Adrenal gland (tissue), 12 donors: Measurements from ENCODE around the gene PIP5KL1. TPM values are rescaled to one million over a fixed set of nuclear protein-coding genes. Genes with fewer than 3 reads are reported as not detected.

ENCODE experiments used
- DNase-seq, 7 donors: peaks; one replicate each; pipeline ENCODE4 v3.0.0-alpha.2; 2019 to 2020
- H3K27ac ChIP-seq, 5 donors: fragments of 200-600 bp; sonication (generic) in 4 of 5; 1 replicate in 3 of 5; 2 replicates in 2 of 5; pipeline versions ENCODE4 v1.5.1 to v1.8.0; 2016 to 2020; ENCODE audit warnings: mild to moderate bottlenecking in 1 of 5
- H3K27me3 ChIP-seq: fragments of 200-600 bp; 2 replicates; pipeline ENCODE4 v1.8.0; 2021
- H3K36me3 ChIP-seq, 2 donors: fragments of 200-600 bp; replicated peaks in 1 of 2; 1 replicate in 1 of 2; 2 replicates in 1 of 2; pipeline versions ENCODE4 v1.5.1 to v1.8.0; 2018 to 2022
- H3K4me1 ChIP-seq, 2 donors: fragments of 200-600 bp; replicated peaks in 1 of 2; 1 replicate in 1 of 2; 2 replicates in 1 of 2; pipeline versions ENCODE4 v1.5.1 to v1.8.0; 2018 to 2021
- H3K4me3 ChIP-seq, 4 donors: fragments of 200-600 bp; sonication (generic) in 3 of 4; one replicate each; pipeline ENCODE4 v1.5.1; 2016 to 2018
- H3K9me3 ChIP-seq, 3 donors: fragments of 200-600 bp; sonication (generic) in 1 of 3; replicated peaks in 1 of 3; 1 replicate in 2 of 3; 2 replicates in 1 of 3; pipeline versions ENCODE4 v1.5.1 to v1.8.0; 2016 to 2021
- POLR2A ChIP-seq, 2 donors: fragments of 450-650 bp; IDR thresholded peaks; one replicate each; pipeline ENCODE4 v1.6.1; 2017; ENCODE audit warnings: antibody characterized with exemption in 2 of 2, mild to moderate bottlenecking in 2 of 2, moderate library complexity in 1 of 2
- WGBS, 4 donors: extraction: QIAGEN DNeasy Blood & Tissue Kit in 2 of 4; methylation state at CpG; one replicate each; pipeline versions ENCODE4 v1.1.5 to v1.1.7; 2013 to 2017; 5-methylcytosine and 5-hydroxymethylcytosine counted together
- intact Hi-C, 2 donors: fragments of 100-400 bp; cut with DNase I; formaldehyde crosslinking; loops; one replicate each; pipeline versions ENCODE4 v1.14.1 to v1.15.0; 2022 to 2023
- polyA plus RNA-seq, 3 donors: library from polyadenylated mRNA; stranded (reverse); fragments of 200-250 nt in 2 of 3; fragments of 350-450 nt in 1 of 3; fragmentation: Illumina TruSeq in 1 of 3; extraction: RNeasy Lipid Tissue Mini Kit (QIAGEN cat#74804) in 1 of 3; gene quantifications; one replicate each; pipeline ENCODE4 v1.2.3, GENCODE V29; 2013 to 2014
- total RNA-seq, 9 donors: library from RNA; depleted of rRNA in 4 of 9; stranded (reverse); fragments of >200 nt in 4 of 9; fragments of 120-200 nt in 1 of 9; fragmentation: NEBNext Ultra II Directional in 1 of 9; extraction: Animal tissue kit (Norgen Biotek cat#: 25700) in 1 of 9; gene quantifications; one replicate each; pipeline versions ENCODE4 v1.1.0 to v1.2.4, GENCODE V29; 2013 to 2023
- TF ChIP-seq, protein P1 (sequence below), 6 experiments: fragments of 450-650 bp in 4 of 6; fragments of 200-600 bp in 2 of 6; sonication (generic) in 1 of 6; IDR thresholded peaks; 1 replicate in 5 of 6; 2 replicates in 1 of 6; pipeline versions ENCODE4 v1.5.1 to v1.8.0; 2016 to 2021; ENCODE audit warnings: antibody characterized with exemption in 6 of 6, mild to moderate bottlenecking in 2 of 6, moderate library complexity in 1 of 6
- donor health status: healthy with polysubstance abuse.
- donor health status: Bipolar disorder and iron deficiency.
- donor health status: DM: yes; HTN: yes; CAD: no.
- donor health status: DM: no; HTN: no; CAD: no.
- donor health status: DM: no; HTN: no; CAD: no.
- donor health status: DM: yes; HTN: yes; CAD: no.

Gene PIP5KL1
- total and polyA plus RNA-seq, 12 donors: 0.19 to 2.3 (median 0.83) TPM; not detected in 3

DNA sequence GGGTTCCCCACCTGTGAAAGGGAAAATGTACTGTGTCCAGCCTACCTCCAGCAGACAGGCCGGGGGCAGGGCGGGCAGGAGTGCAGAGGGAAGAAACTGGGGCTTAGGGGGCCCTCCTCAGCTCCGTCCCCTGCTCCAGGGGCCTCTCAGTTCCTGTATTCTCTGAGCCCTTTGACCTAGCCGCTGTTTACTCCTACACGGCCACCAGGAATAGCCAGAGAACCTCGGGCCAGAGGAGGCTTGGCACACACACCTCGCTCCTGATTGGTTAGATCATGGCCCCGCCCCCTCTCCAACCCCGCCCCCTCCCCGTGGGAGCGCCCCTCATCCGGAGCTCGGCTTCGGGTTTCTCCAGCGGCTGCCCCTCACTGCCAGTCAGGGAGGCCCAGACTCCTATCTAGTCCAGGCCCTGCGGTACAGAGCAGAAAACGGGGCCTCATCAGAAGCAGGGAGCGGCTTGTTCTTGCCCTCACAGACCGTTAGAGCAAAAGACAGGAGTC lies 33.3 kb downstream of the PIP5KL1 start:
- 7 to 14% (median 10%) methylated on average over 6 to 19 of the region's 19 CpGs for WGBS, 4 donors
- intact Hi-C loops: no loop called here
- Histone ChIP-seq H3K36me3 (peaks cover 0 to 39% of the 10 kb centered on the region in 2 donors), H3K27me3 (no peaks in the 10 kb centered on the region), H3K9me3 (no peaks in the 10 kb centered on the region), H3K27ac (peak overlapping the region; percentile 10 to 91 (median 87)), H3K4me3 (peak overlapping the region in 1 of 4 donors; percentile 28), H3K4me1 (peaks cover 7 to 31% of the 10 kb centered on the region in 2 donors)
- peak; percentile 77 to 92 (median 89) for DNase-seq
- TF ChIP-seq, protein P1, sequence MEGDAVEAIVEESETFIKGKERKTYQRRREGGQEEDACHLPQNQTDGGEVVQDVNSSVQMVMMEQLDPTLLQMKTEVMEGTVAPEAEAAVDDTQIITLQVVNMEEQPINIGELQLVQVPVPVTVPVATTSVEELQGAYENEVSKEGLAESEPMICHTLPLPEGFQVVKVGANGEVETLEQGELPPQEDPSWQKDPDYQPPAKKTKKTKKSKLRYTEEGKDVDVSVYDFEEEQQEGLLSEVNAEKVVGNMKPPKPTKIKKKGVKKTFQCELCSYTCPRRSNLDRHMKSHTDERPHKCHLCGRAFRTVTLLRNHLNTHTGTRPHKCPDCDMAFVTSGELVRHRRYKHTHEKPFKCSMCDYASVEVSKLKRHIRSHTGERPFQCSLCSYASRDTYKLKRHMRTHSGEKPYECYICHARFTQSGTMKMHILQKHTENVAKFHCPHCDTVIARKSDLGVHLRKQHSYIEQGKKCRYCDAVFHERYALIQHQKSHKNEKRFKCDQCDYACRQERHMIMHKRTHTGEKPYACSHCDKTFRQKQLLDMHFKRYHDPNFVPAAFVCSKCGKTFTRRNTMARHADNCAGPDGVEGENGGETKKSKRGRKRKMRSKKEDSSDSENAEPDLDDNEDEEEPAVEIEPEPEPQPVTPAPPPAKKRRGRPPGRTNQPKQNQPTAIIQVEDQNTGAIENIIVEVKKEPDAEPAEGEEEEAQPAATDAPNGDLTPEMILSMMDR (IDR thresholded peaks at IDR 0.05): no peak
- TF ChIP-seq POLR2A (IDR thresholded peaks at IDR 0.05): peak in 1 of 2 donors; percentile 24

DNA sequence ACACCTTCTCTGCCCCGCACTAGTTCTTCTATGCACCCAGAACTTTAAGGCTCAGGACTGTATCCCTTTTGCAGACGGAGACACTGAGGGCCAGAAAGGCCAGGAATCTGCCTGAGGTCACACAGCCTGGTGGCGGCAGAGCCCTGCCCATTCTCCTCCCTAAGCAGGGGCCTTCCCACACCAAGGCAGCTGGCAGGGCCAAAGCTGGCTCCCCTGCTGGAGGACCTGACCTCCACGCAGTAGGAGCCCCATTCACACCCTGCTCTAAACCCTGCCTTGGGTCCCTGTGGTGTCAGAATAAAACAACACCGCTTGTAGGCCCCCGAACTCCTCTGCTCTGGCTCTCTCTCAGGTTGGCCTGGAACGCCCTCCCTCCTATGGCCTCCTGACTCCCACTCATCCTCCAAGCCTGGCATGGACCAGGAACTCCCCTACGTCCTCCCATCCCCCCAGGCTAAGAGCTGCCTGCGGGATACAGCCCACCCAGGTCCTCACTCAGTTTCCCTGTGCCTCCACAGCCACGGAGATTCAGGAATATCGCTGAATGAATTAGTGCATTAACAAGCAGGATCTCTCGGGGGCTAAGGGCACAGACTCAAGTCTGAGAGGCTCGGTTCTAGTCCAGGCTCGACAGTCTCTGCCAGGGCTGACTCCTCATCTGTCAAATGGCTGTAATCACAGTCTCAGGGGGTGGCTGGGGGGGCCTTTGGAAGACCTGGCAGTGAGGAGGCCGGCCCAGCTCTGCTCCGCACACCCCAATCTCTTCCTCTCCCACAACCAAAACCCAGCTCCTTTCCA lies 34.0 kb downstream of the PIP5KL1 start:
- peaks cover 0 to 43% of the 10 kb centered on the region in 2 donors for H3K36me3 ChIP-seq
- peak overlapping the region in 2 of 5 donors; percentile 38 to 87 for H3K27ac ChIP-seq
- no peak for DNase-seq
- intact Hi-C loops: no loop called here
- peak overlapping the region in 1 of 4 donors; percentile 28 for H3K4me3 ChIP-seq
- H3K4me1 ChIP-seq: peaks cover 7 to 31% of the 10 kb centered on the region in 2 donors
- TF ChIP-seq, protein P1 (IDR thresholded peaks at IDR 0.05): no peak
- TF ChIP-seq POLR2A (IDR thresholded peaks at IDR 0.05): no peak
- H3K27me3 ChIP-seq: no peaks in the 10 kb centered on the region
- no peaks in the 10 kb centered on the region for H3K9me3 ChIP-seq
- 65 to 71% (median 67%) methylated on average over 12 to 16 of the region's 16 CpGs for WGBS, 4 donors

DNA sequence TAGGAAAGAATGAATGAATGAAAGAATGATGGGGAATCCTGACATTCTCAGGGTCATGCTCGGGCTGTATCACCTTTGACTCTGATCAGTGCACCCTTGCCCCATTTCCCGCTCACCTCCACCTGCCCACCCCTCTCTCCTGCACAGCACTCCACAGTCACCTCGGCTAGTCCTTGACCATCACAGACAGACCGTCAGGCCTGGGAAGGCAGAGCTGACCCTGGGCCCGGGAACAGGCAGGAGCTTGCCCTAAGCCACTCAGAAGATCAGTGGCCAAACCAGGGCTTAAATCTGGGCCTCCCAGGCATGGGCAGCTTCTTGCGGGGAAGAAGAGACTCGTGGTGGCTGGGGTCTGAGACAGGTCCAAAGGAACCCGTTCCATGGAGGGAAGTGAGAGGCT lies 34.8 kb downstream of the PIP5KL1 start:
- TF ChIP-seq, protein P1 (IDR thresholded peaks at IDR 0.05): no peak
- DNase-seq: no peak
- intact Hi-C loops: no loop called here
- Histone ChIP-seq H3K27me3 (no peaks in the 10 kb centered on the region), H3K9me3 (no peaks in the 10 kb centered on the region), H3K4me1 (peaks cover 7 to 31% of the 10 kb centered on the region in 2 donors), H3K27ac (no peak overlapping the region), H3K36me3 (peaks cover 0 to 48% of the 10 kb centered on the region in 2 donors), H3K4me3 (no peak overlapping the region)
- WGBS, 4 donors: 92 to 94% (median 94%) methylated on average over 8 of the region's 8 CpGs

DNA sequence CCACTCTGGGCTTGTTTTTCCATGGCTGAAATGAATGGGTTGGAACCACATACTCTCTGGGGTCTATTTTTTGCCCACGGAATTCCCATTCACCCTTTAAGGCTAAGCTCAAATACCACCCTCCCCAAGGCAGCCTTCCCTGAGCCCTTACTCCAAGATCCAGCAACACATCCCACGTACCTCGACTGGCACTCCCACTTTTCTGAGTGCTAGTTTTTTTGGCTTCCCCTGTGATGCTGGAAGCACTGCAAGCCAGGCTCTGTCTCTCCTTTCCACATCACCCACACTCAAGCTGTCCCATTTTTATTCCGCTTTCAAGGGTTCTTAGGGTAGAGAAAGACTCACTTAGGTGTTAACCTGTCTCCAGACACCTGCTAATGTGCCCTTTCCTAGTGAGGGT lies 37.2 kb downstream of the PIP5KL1 start:
- no peak overlapping the region for H3K27ac ChIP-seq
- no peaks in the 10 kb centered on the region for H3K27me3 ChIP-seq
- WGBS, 4 donors: 96 to 100% (median 97%) methylated on average over 4 of the region's 4 CpGs
- H3K4me3 ChIP-seq: no peak overlapping the region
- intact Hi-C loops: no loop called here
- H3K36me3 ChIP-seq: peaks cover 0 to 69% of the 10 kb centered on the region in 2 donors
- DNase-seq: no peak
- H3K4me1 ChIP-seq: peaks cover 7 to 24% of the 10 kb centered on the region in 2 donors
- no peaks in the 10 kb centered on the region for H3K9me3 ChIP-seq
- TF ChIP-seq, protein P1 (IDR thresholded peaks at IDR 0.05): no peak
- TF ChIP-seq POLR2A (IDR thresholded peaks at IDR 0.05): no peak
